Adrenal gland (tissue), 12 donors: Measurements from ENCODE around the gene CNGA3. TPM values are rescaled to one million over a fixed set of nuclear protein-coding genes. Genes with fewer than 3 reads are reported as not detected.

Source experiments
- DNase-seq, 7 donors: peaks; one replicate each; pipeline ENCODE4 v3.0.0-alpha.2; 2019 to 2020
- H3K27ac ChIP-seq, 5 donors: fragments of 200-600 bp; sonication (generic) in 4 of 5; 1 replicate in 3 of 5; 2 replicates in 2 of 5; pipeline versions ENCODE4 v1.5.1 to v1.8.0; 2016 to 2020; ENCODE audit warnings: mild to moderate bottlenecking in 1 of 5
- H3K27me3 ChIP-seq: fragments of 200-600 bp; 2 replicates; pipeline ENCODE4 v1.8.0; 2021
- H3K36me3 ChIP-seq, 2 donors: fragments of 200-600 bp; replicated peaks in 1 of 2; 1 replicate in 1 of 2; 2 replicates in 1 of 2; pipeline versions ENCODE4 v1.5.1 to v1.8.0; 2018 to 2022
- H3K4me1 ChIP-seq, 2 donors: fragments of 200-600 bp; replicated peaks in 1 of 2; 1 replicate in 1 of 2; 2 replicates in 1 of 2; pipeline versions ENCODE4 v1.5.1 to v1.8.0; 2018 to 2021
- H3K4me3 ChIP-seq, 4 donors: fragments of 200-600 bp; sonication (generic) in 3 of 4; one replicate each; pipeline ENCODE4 v1.5.1; 2016 to 2018
- H3K9me3 ChIP-seq, 3 donors: fragments of 200-600 bp; sonication (generic) in 1 of 3; replicated peaks in 1 of 3; 1 replicate in 2 of 3; 2 replicates in 1 of 3; pipeline versions ENCODE4 v1.5.1 to v1.8.0; 2016 to 2021
- CTCF ChIP-seq, 6 experiments: fragments of 450-650 bp in 4 of 6; fragments of 200-600 bp in 2 of 6; sonication (generic) in 1 of 6; IDR thresholded peaks; 1 replicate in 5 of 6; 2 replicates in 1 of 6; pipeline versions ENCODE4 v1.5.1 to v1.8.0; 2016 to 2021; ENCODE audit warnings: antibody characterized with exemption in 6 of 6, mild to moderate bottlenecking in 2 of 6, moderate library complexity in 1 of 6
- WGBS, 4 donors: extraction: QIAGEN DNeasy Blood & Tissue Kit in 2 of 4; methylation state at CpG; one replicate each; pipeline versions ENCODE4 v1.1.5 to v1.1.7; 2013 to 2017; 5-methylcytosine and 5-hydroxymethylcytosine counted together
- intact Hi-C, 2 donors: fragments of 100-400 bp; cut with DNase I; formaldehyde crosslinking; loops; one replicate each; pipeline versions ENCODE4 v1.14.1 to v1.15.0; 2022 to 2023
- polyA plus RNA-seq, 3 donors: library from polyadenylated mRNA; stranded (reverse); fragments of 200-250 nt in 2 of 3; fragments of 350-450 nt in 1 of 3; fragmentation: Illumina TruSeq in 1 of 3; extraction: RNeasy Lipid Tissue Mini Kit (QIAGEN cat#74804) in 1 of 3; gene quantifications; one replicate each; pipeline ENCODE4 v1.2.3, GENCODE V29; 2013 to 2014
- total RNA-seq, 9 donors: library from RNA; depleted of rRNA in 4 of 9; stranded (reverse); fragments of >200 nt in 4 of 9; fragments of 120-200 nt in 1 of 9; fragmentation: NEBNext Ultra II Directional in 1 of 9; extraction: Animal tissue kit (Norgen Biotek cat#: 25700) in 1 of 9; gene quantifications; one replicate each; pipeline versions ENCODE4 v1.1.0 to v1.2.4, GENCODE V29; 2013 to 2023
- donor health status: healthy with polysubstance abuse.
- donor health status: Bipolar disorder and iron deficiency.
- donor health status: DM: yes; HTN: yes; CAD: no.
- donor health status: DM: no; HTN: no; CAD: no.
- donor health status: DM: no; HTN: no; CAD: no.
- donor health status: DM: yes; HTN: yes; CAD: no.

Gene CNGA3
- total and polyA plus RNA-seq, 12 donors = 0.07 to 0.28 (median 0.16) TPM; not detected in 5

GRCh38 chr2:98446850-98447249 lies 100.6 kb downstream of the CNGA3 start:
- no peak overlapping the region for H3K4me3 ChIP-seq
- H3K27ac ChIP-seq = no peak overlapping the region
- peaks cover 19 to 25% of the 10 kb centered on the region in 2 donors for H3K4me1 ChIP-seq
- H3K36me3 ChIP-seq = no peaks in the 10 kb centered on the region
- intact Hi-C loops = loop anchor here in 1 of 2 donors (10.0 kb wide), 1 partner anchor 158 kb away; the partner anchor contains the start of genes COA5 and UNC50
- DNase-seq = no peak
- H3K27me3 ChIP-seq = no peaks in the 10 kb centered on the region
- TF ChIP-seq CTCF (IDR thresholded peaks at IDR 0.05) = no peak
- WGBS, 4 donors = 71 to 83% (median 81%) methylated on average over 6 of the region's 6 CpGs
- H3K9me3 ChIP-seq = no peaks in the 10 kb centered on the region

Other genes with a start within 250 kb of the CNGA3 start
- gene INPP4A, start 98.4 kb downstream of the CNGA3 start, total RNA-seq = 10 to 100 TPM; 17.8 to 40.5 (median 32.1) TPM
- gene INPP4A, start 98.4 kb downstream of the CNGA3 start, polyA plus RNA-seq = 10 to 100 TPM in 1 of 3 donors, 1 to 10 TPM in 2; 8.8 to 10.8 (median 9.5) TPM